ENCODE results near the gene TM7SF2. TPM values are rescaled to one million over a fixed set of nuclear protein-coding genes. Genes with fewer than 3 reads are reported as not detected.

Gene TM7SF2
- total RNA-seq, 1 experiment from 2014 or later = 74.8 TPM

DNA sequence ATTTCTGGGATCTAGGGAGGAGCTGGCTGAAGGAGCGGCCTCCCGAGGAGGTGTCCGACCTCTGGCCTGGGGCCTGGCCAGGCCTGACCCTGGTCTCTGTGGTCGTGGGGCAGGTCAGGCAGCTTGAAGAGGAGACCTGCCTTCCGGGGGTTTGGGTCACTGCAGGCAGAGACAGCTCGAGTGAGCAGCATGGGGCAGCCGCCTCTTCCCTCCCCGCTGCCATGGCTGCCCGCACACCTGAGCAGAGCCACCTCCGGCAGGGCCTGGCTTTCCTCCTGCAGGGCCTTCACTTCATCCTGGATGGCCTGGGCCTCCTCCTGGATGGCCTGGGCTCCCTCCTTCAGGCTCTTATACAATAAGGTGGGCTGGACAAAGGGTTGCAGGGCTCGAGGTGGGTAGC lies 45.4 kb upstream of the TM7SF2 start:
- peak overlapping the region; percentile 30 to 68 for H3K4me3 Mint-ChIP-seq
- H3K9me3 Mint-ChIP-seq = no peaks in the 10 kb centered on the region
- peak overlapping the region; percentile 77 to 98 (median 92) for H3K27ac Mint-ChIP-seq
- H2BK5ac ChIP-seq (ENCODE audit: insufficient read length, low read length) = no peak overlapping the region
- TF ChIP-seq, protein P1, sequence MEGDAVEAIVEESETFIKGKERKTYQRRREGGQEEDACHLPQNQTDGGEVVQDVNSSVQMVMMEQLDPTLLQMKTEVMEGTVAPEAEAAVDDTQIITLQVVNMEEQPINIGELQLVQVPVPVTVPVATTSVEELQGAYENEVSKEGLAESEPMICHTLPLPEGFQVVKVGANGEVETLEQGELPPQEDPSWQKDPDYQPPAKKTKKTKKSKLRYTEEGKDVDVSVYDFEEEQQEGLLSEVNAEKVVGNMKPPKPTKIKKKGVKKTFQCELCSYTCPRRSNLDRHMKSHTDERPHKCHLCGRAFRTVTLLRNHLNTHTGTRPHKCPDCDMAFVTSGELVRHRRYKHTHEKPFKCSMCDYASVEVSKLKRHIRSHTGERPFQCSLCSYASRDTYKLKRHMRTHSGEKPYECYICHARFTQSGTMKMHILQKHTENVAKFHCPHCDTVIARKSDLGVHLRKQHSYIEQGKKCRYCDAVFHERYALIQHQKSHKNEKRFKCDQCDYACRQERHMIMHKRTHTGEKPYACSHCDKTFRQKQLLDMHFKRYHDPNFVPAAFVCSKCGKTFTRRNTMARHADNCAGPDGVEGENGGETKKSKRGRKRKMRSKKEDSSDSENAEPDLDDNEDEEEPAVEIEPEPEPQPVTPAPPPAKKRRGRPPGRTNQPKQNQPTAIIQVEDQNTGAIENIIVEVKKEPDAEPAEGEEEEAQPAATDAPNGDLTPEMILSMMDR (conservative IDR thresholded peaks at IDR 0.05) = no peak
- H2BK120ac ChIP-seq (ENCODE audit: low read depth, low read length, poor library complexity, severe bottlenecking) = no peak overlapping the region
- no peaks in the 10 kb centered on the region for H3K27me3 Mint-ChIP-seq (ENCODE audit: low read depth)
- no peak overlapping the region for H3K27ac ChIP-seq (ENCODE audit: insufficient read length, low read depth, low read length)
- H3K56ac ChIP-seq (ENCODE audit: insufficient read length, low read depth, low read length) = no peak overlapping the region
- no peak overlapping the region for H3T11ph ChIP-seq (ENCODE audit: low read length)
- no peaks in the 10 kb centered on the region for H3K27me3 ChIP-seq (ENCODE audit: insufficient read depth, low read length)
- no CpG with 5 or more reads among the region's 11 CpGs for WGBS (ENCODE audit: extremely low coverage, insufficient read length, low lambda C conversion rate)
- no peak overlapping the region for H4K8ac ChIP-seq (replicated peaks; ENCODE audit: insufficient read length, low read depth, low read length)
- no peak overlapping the region for H2BK15ac ChIP-seq (ENCODE audit: low read depth, low read length)
- peak overlapping the region; percentile 72; the same call in 1 of the 2 replicates for H3K14ac ChIP-seq (ENCODE audit: insufficient read depth, low read length)
- peak overlapping the region; percentile 69 for H3K18ac ChIP-seq (ENCODE audit: insufficient read length, low read depth, low read length)
- no peaks in the 10 kb centered on the region for H4K20me1 ChIP-seq (ENCODE audit: control insufficient read depth, insufficient read depth, insufficient read length)
- H3K4me2 ChIP-seq (ENCODE audit: insufficient read depth, insufficient read length, low read length) = no peak overlapping the region
- no peaks in the 10 kb centered on the region for H3K36me3 Mint-ChIP-seq (ENCODE audit: insufficient read depth in 1 of 3, low read depth in 3 of 3)
- no peak overlapping the region for H3K9ac ChIP-seq (ENCODE audit: extremely low read depth, insufficient read length, low read length)
- no peak overlapping the region for H2AK5ac ChIP-seq (ENCODE audit: insufficient read length, low read length)
- no peaks in the 10 kb centered on the region for H3K79me2 ChIP-seq (ENCODE audit: insufficient read depth, low read length)
- no peaks in the 10 kb centered on the region for H3K23me2 ChIP-seq (ENCODE audit: insufficient read length, low read depth, low read length, poor library complexity, severe bottlenecking)
- peak overlapping the region; percentile 1 for H2BK12ac ChIP-seq (ENCODE audit: insufficient read length, low read depth, low read length)
- H3K4ac ChIP-seq (ENCODE audit: low read depth, low read length) = no peak overlapping the region
- H3K4me1 ChIP-seq (ENCODE audit: insufficient read depth, low read length) = peaks cover 6% of the 10 kb centered on the region; the same call in 1 of the 2 replicates
- no peak for DNase-seq
- H3K23ac ChIP-seq (ENCODE audit: insufficient read length, low read depth, low read length) = no peak overlapping the region
- peaks cover 21 to 31% of the 10 kb centered on the region in 2 experiments for H3K4me1 Mint-ChIP-seq
- no peak overlapping the region for H4K5ac ChIP-seq (ENCODE audit: insufficient read length, low read depth, low read length)
- H2BK20ac ChIP-seq (ENCODE audit: low read depth, low read length, poor library complexity, severe bottlenecking) = no peak overlapping the region
- H3K79me1 ChIP-seq (ENCODE audit: insufficient read depth, low read depth, low read length, poor library complexity, severe bottlenecking) = no peaks in the 10 kb centered on the region
- peak overlapping the region; percentile 86 for H4K91ac ChIP-seq (ENCODE audit: insufficient read length, low read depth, low read length)
- H3K9me3 ChIP-seq (ENCODE audit: control insufficient read depth, low read depth, low read length) = no peaks in the 10 kb centered on the region
- no peak overlapping the region for H2AFZ ChIP-seq (ENCODE audit: low read length)
